HG03175 (cell line): Measurements from ENCODE around the gene CCDC8.
"Not testable (repeated sequence)": the region's sequence is repeated elsewhere in the genome, so short reads cannot be mapped to it uniquely, and the experiment has no call there.

Experiments
- ATAC-seq: cut with Tn5 transposase; IDR thresholded peaks from one replicate; pipeline ENCODE4 v1.9.1; 2021; ENCODE audit warnings: mild to moderate bottlenecking, moderate library complexity; ENCODE audit not compliant: unreplicated experiment

The CCDC8 gene

GRCh38 chr19:46428239-46429135, 15.1 kb upstream of the CCDC8 start, which contains the start of gene PNMA8C:
PNMA8C (minus strand) TSS chr19:46428936; CDS start chr19:46428359, 577 bp downstream.
- ATAC-seq = no peak

GRCh38 chr19:46427518-46428045, 14.2 kb upstream of the CCDC8 start:
- ATAC-seq = no peak

GRCh38 chr19:46426506-46427162, 13.3 kb upstream of the CCDC8 start:
- ATAC-seq = no peak

GRCh38 chr19:46426035-46426505, 12.7 kb upstream of the CCDC8 start:
- ATAC-seq = no peak

- no peak for ATAC-seq
Measured at GRCh38 chr19:46423188-46423587, 9.8 kb upstream of the CCDC8 start.

DNA sequence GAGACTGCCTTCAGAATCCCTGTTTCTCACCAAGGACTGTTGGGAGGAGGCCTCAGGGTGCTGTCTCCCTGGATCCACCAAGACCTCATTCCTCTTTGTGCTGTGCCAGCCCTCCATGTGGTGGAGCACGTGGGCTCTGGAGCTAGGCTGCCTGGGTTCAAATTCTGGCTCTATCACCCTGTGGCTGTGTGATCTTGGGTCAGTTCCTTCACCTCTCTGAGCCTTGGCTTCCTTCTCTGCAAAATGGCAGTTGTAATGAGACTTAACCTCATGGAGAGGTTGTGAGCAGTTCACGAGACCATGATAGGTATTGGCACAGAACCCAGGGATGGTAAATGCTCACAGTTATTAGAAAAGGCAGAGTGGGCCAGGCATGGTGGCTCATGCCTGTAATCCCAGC, 9.0 kb upstream of the CCDC8 start:
- ATAC-seq = no peak

DNA sequence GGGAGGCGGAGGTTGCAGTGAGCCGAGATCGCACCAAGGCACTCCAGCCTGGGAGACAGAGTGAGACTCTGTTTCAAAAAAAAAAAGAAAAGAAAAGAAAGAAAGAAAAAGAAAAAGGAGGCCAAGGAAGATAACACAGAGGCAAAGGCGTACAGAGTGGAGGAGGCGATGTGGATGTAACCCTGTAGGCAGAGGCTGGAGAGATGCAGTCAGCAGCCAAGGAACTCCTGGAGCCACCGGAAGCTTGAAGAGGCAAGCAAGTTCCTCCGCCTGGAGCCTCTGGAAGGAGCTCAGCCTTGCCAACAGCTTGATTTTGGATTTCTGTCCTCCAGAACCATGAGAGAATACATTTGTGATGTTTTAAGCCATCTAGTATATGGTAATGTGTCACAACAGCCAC, 6.7 kb upstream of the CCDC8 start:
- no peak for ATAC-seq

GRCh38 chr19:46415804-46416709, 2.7 kb upstream of the CCDC8 start:
- ATAC-seq = not testable (repeated sequence)

DNA sequence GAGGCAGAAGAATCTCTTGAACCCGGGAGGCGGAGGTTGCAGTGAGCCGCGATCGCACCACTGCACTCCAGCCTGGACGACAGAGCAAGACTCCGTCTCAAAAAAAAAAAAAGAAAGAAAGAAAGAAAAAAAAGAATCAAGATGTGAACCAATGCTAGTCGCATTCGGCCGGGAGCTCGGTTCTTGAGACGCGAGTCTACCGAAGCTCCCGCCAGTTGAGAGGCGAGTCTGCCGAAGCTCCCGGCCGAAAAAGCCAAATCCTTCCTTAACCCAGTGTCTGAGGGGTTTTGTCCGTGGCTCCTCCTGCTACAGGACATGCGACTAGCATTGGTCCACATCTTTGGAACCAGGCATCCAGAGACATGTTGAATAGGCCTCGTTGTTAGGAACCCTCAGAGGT, 1.5 kb upstream of the CCDC8 start:
- ATAC-seq = not testable (repeated sequence)

DNA sequence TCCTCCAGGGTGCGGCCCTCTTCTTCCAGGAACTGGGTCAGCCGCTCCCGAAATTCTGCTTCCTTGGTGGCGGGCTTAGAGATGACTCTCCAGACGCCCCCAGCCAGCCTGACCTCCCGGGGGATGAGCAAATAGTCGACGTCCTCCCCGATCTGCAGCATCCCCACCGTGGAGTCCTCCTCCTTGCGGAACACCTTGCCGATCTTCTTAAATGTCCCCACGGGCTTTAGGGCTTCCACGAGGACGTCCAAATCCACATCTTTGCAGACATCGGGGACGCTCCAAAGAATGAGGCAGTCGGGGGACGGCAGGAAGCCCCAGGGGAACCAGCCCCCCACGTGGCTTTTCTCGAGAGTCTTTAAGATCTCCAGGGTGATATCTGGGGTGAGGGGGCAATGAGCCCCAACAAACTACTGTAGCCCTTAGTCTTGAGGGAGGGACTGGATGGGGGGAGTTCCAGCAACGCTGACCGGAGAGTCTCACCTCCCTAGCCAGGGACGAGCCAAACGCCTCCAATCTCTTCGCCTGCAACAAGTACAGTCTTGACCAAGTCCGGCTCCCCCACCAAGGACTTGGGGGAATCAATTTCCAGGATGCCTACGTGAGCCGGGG, 608 bp downstream of the CCDC8 start:
- ATAC-seq = no peak

GRCh38 chr19:46411925-46412649, 1.3 kb downstream of the CCDC8 start:
- ATAC-seq = no peak

- ATAC-seq = no peak
Measured at GRCh38 chr19:46411088-46411924, 2.1 kb downstream of the CCDC8 start.

- no peak for ATAC-seq
Measured at GRCh38 chr19:46410205-46411087, 2.9 kb downstream of the CCDC8 start.

- no peak for ATAC-seq
Measured at GRCh38 chr19:46409191-46409590, 4.2 kb downstream of the CCDC8 start.

DNA sequence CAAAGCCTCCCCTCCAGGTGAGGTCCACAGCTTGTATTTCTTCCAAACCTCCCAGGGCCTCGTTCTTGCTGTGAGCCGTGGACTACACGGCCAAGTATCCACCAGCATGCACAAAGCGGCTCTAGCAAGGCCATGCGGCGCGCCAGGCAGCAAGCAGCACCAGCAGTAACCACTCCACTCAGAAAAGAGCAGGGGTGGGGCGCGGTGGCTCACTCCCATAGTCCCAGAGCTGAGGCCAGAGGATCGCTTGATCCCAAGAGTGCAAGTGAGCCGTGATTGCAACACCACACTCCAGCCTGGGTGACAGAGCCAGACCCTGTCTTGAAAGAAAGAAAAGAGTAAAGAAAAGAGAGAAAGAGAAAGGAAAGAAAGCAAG, 4.7 kb downstream of the CCDC8 start:
- ATAC-seq = no peak

GRCh38 chr19:46407856-46408663, 5.3 kb downstream of the CCDC8 start:
- no peak for ATAC-seq

- ATAC-seq = no peak
Measured at GRCh38 chr19:46406976-46407375, 6.4 kb downstream of the CCDC8 start.
